ENCODE data around the gene RRBP1.

RRBP1 gene

GRCh38 chr20:17568972-17569521, 113.0 kb downstream of the RRBP1 start:
- DNase-seq, result peak; percentile 26

GRCh38 chr20:17568045-17568788, 113.8 kb downstream of the RRBP1 start:
- DNase-seq, result no peak

GRCh38 chr20:17566345-17566744, 115.7 kb downstream of the RRBP1 start:
- no peak for DNase-seq

DNA sequence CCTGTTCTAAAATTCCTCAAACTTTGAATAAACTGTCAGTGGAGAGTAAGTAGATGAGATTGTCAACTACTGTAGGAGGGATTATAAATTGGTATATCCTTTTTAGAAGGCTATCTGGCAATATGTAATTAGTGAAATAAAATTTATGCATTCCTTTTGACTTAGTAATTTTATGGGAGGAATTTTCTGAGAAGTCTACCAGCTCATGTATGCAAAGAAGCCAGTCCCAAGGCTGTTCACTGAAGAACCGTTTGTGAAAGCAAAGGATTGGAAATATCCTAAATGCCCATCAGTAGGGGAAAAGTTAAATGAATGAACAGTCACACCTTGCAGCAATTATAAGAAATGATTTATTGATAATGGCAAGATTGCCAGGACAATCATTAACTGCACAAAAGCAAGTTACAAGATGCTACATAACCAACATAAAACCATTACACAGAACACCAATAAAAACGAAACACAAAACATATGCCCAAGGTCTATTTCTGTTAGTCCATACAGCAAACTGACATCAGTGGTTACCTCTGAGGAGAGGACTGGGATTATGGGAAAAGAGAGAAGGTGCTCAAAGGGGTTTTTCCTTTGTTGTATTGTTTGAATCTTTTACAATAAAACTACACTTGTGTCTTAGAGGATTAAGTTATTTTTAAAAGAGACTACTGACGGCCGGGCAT, 116.7 kb downstream of the RRBP1 start:
- DNase-seq, result no peak

Measured in CD4-positive, alpha-beta T cell treated with Interleukin-17A for 4 hours (primary cell).